HG03196 (cell line): ENCODE results near the gene SGMS2.
A peak's percentile ranks its signal among the peaks of the same experiment; 100 is the strongest.
"Not testable (repeated sequence)": the region's sequence is repeated elsewhere in the genome, so short reads cannot be mapped to it uniquely, and the experiment has no call there.

Experiments used
- ATAC-seq: cut with Tn5 transposase; IDR thresholded peaks from one replicate; pipeline ENCODE4 v1.9.1; 2021; ENCODE audit not compliant: unreplicated experiment

Gene SGMS2

DNA sequence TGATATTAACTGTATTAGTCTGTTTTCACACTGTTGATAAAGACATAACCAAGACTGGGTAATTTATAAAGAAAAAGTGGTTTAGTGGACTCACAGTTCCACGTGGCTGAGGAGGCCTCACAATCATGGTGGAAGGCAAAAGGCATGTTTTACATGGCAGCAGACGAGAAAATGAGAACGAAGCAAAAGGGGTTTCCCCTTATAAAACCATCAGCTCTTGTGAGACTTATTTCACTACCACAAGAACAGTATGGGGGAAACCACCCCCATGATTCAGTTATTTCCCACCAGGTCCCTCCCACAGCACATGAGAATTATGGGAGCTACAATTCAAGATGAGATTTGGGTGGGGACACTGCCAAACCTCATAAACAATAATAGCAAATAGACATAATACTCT is 80.3 kb downstream of the SGMS2 start:
- ATAC-seq = not testable (repeated sequence)

DNA sequence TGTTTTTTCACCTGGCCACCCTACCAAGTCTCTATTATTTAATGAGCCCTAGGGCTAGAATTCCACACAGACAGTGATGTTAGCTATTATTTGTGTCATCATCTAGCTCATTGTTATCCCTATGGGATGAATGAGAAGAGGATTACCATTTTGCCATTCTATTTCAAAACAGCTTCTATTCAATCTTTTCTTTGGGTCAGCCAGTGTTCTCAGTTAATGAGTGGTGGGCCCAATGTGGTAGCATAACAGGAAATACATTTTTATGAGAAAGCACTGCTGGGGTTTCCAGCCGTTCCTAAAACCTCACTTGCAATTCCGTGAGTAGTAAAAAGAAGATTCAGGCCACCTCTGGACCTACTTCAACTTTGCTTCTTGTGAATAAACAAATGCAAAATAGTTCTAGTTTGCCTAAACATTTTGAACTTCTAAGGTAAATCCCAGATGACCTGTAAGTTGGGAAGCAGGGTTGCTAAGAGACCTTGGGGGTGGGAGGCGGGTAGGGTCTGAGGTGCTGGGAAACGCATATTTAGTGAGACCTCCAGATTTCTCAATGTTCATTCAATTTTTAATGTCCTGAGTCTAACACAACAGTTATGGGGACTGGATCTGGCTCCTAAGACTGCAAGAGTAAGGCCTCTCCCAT is 81.8 kb downstream of the SGMS2 start:
- no peak for ATAC-seq

- no peak for ATAC-seq
Observed at GRCh38 chr4:107908377-107908776, 83.6 kb downstream of the SGMS2 start.

DNA sequence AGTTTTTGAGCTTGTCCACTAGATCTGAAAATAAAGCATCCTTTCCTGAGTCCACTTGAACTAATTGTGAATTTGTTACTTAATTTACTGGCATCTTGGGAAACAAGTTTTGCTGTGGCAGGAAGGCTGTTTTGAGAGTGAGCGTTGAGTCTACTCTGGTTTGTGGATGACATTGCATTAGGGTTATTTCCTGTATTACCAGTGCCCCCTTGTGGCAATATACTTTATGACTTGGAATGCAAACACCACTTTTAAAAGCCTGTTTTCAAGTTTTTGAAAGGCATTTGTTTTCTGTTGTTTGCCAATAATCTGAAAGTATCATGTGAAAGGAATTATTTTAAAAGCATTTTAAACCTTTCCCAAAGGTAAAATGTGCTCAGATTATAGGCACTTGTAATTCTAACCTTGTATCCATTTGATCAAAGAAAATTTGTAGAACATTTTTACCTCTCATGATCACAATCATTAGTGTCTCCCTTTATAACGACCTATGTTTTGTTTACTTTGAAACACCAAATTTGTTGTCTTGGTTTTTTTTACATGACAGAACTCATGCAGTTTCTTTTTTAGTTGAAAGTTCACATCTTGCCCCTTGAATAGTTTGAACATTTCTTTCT is 88.7 kb downstream of the SGMS2 start:
- peak; percentile 89 for ATAC-seq

DNA sequence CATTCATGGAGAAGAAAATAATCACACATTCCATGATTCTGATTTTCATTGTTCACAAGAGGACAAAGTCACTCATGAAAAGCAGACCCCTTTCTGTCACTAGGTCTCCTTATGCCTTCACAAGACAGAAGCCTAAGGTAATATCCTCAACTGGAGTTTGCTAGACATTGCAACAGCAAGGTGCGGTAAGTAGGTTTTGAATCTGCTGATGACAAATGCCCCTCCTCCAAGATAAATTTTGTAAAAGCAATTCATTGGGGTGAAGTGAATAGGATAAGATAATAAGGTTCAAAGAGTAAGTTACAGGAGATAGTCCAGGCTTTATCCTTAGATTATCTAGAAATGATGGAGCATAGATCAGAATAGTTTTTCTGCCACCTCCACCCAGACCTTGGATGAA is 90.5 kb downstream of the SGMS2 start:
- no peak for ATAC-seq

GRCh38 chr4:107916623-107917022 is 91.9 kb downstream of the SGMS2 start:
- no peak for ATAC-seq

- no peak for ATAC-seq
Observed at GRCh38 chr4:107917500-107917899, 92.8 kb downstream of the SGMS2 start.

DNA sequence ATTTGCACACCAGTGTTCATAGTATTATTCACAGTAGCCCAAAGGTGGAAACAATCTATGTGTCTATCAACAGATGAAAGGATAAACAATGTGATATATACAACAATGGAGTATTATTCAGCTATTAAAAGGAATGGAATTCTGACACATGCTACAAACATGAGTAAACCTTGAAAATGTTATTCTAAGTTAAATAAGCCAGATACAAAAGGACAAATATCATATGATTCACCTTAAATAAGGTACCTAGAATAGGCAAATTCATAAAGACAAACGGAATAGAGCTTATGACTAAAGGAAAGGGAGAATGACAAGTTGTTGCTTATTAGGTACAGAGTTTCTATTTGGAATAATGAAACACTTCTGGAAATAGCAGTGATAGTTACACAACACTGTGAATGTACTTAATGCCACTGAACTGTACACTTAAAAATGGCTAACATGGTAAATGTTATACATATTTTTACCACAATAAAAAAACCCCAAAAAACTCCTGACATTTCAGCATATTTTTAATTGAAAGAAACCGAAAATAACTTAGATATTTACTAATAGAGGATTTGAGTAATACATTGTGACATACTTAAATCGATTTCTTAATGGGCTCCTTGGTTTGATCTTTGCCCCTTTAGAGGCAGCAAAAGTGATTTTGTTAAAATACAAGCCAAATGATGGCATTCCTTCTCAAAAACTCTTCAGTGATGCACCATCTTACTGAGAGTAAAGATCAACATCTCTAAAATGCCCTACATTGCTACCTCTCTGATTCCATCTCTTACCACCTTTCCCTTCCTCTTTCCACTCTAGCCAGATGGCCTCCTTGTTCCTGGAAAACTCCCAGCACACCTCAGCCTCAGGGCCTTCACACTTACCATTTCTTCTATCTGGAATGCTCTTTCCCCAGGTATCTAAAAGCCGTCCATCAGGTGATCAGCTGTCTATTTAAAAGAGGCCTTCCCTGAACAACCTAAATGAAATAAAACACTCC is 98.0 kb downstream of the SGMS2 start:
- ATAC-seq = no peak

DNA sequence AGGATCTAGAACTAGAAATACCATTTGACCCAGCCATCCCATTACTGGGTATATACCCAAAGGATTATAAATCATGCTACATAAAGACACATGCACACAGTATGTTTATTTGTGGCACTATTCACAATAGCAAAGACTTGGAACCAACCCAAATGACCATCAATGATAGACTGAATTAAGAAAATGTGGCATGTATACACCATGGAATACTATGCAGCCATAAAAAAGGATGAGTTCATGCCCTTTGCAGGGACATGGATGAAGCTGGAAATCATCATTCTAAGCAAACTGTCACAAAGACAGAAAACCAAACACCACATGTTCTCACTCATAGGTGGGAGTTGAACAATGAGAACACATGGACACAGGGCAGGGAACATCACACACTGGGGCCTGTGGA is 101.0 kb downstream of the SGMS2 start:
- not testable (repeated sequence) for ATAC-seq

DNA sequence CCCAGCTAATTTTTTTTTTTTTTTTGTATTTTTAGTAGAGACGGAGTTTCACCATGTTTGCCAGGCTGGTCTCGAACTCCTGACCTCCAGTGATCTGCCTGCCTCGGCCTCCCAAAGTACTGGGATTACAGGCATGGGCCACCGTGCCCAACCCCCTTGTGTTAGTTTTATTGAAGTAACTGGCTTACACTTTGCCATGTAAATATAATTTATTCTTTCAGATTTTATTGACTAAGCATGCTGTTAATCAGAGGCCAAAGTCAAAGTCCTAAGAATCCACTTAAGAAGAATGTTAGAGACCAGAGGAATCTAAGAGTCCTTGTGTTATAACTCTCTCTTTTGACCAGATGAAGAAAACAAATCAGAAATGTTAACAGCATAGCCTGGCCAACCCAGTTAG is 102.1 kb downstream of the SGMS2 start:
- ATAC-seq = not testable (repeated sequence)

DNA sequence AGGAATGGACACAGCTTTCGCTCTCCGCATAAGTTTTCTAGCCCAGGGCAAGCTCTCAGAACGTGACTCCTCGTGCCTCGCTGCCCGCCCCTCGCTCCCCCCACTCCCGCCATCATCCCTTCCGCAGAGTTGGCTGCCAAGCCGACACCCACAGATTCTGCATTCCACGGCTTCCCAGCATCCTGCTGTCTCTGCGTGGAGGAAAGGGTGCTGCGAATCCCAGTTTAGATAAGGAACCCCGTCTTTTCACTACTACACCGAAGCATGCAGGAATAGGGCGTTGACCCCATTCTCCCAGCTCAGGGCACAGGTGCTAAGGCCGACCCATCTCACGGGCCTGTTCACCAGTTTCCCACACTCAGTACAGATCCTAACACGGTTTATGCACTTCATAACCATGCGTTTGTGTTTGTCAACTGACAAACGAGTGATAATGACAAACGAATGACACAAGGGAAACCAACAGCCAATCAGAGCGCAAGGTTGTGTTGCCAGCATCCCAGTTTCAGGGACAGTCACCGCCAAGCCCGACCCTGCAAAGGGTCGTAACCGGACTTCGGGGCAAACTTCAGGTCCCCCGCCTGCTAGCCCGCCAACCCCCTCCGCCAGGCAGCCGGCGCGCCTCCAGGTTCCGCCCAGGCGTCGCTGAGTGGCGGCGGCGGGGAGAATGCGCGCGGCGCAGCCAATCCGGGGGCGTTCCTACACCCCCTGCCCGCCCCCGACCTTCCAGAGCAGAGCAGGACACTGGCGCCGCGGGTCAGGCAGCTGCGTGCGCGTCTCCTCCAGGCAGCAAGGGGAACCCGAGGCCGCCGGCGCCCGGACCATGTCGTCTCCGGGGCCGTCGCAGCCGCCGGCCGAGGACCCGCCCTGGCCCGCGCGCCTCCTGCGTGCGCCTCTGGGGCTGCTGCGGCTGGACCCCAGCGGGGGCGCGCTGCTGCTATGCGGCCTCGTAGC is 106.4 kb downstream of the SGMS2 start, which contains the start of gene CYP2U1:
TSS of gene CYP2U1 (plus strand) at position 729 of the 954 bp plus-strand sequence. CDS start at position 824, 95 bp downstream.
- peak; percentile 97 for ATAC-seq

DNA sequence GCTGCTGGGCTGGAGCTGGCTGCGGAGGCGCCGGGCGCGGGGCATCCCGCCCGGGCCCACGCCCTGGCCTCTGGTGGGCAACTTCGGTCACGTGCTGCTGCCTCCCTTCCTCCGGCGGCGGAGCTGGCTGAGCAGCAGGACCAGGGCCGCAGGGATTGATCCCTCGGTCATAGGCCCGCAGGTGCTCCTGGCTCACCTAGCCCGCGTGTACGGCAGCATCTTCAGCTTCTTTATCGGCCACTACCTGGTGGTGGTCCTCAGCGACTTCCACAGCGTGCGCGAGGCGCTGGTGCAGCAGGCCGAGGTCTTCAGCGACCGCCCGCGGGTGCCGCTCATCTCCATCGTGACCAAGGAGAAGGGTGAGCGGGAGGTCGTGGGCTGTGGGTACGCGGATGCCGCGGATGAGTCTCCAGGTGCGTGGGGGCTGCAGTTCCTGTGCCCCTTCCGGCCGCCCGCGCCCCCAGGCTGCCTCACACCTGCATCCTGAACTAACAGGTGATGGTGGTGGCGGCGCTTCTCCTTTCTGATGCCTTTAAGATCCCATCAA is 107.1 kb downstream of the SGMS2 start:
- peak; percentile 18 for ATAC-seq

DNA sequence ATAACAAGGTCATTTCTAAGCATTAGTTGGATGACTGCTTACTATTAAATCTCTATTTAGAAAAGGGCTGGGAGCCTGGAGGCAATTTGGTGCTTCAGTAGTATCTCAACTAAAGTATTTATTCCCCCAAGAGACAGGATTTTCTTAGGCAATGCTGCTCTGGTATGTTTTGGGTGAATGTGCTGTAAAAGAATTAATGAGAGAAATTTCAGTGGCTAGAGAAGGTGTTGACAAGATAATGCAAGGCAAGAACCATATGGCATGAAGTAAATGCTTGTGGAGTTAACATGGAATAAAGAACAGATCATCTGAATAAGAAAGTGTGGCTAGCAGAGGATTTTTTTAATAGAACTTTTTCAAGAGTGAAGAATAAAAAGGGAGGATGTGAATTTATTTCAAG is 110.5 kb downstream of the SGMS2 start:
- ATAC-seq = no peak

- ATAC-seq = no peak
Observed at GRCh38 chr4:107937040-107937439, 112.3 kb downstream of the SGMS2 start.

- no peak for ATAC-seq
Observed at GRCh38 chr4:107939307-107939706, 114.6 kb downstream of the SGMS2 start.

- no peak for ATAC-seq
Observed at GRCh38 chr4:107945809-107946208, 121.1 kb downstream of the SGMS2 start.

GRCh38 chr4:107950746-107951540 is 126.2 kb downstream of the SGMS2 start:
- ATAC-seq = no peak

DNA sequence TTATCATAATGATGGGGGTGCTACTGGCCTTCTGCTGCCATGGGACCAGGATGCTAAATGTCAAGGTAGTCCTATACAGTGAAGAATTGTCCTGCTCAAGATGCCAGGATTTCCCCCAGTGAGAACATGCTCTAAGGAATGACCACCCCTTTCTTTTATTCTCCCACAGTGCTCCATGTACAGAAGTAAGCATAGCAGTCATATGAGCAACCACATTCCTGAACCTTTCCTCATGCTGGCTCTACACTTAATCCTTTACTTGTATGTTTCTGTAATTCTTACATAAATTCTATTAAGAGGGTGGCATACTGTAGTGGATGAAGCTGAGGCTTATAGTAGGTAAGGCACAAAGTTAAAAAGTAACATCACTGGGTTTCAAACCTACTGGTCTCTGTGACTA is 126.8 kb downstream of the SGMS2 start:
- no peak for ATAC-seq

DNA sequence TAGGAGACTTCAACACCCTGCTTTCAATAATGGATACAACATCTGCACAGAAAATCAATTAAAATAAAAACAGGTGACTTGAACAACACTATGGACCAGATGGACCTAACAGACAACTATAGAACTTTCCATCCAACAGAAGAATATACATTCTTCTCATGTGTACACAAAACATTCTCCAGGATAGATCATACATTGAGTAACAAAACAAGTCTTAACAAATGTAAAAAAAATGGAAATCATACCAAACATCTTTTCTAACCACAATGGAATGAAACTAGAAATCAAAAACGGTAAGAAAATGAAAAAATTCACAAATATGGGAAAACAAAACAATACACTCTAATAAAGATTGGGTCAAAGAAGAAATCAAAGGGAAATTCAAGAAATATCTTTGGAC is 131.3 kb downstream of the SGMS2 start:
- ATAC-seq = no peak
